K562 (cell line): Measurements from ENCODE around the gene ST7. TPM values are rescaled to one million over a fixed set of nuclear protein-coding genes. Genes with fewer than 3 reads are reported as not detected.
A peak's percentile ranks its signal among the peaks of the same experiment; 100 is the strongest.

ENCODE experiments used
- ARID1B ChIP-seq: fragments of 450-650 bp; IDR thresholded peaks from 2 replicates; pipeline ENCODE4 v1.6.1; 2016; ENCODE audit warnings: antibody characterized with exemption, mild to moderate bottlenecking, inconsistent platforms
- CBX3 ChIP-seq, 2 experiments: IDR thresholded peaks; 1 replicate in 1 of 2; 2 replicates in 1 of 2; pipeline ENCODE4 v1.6.1; 2012; ENCODE audit warnings: inconsistent platforms in 2 of 2, low read length in 2 of 2, borderline replicate concordance in 1 of 2, control low read depth in 1 of 2
- CCNT2 ChIP-seq: IDR thresholded peaks from 2 replicates; pipeline ENCODE4 v1.6.1; 2011; ENCODE audit warnings: borderline replicate concordance, low read depth, mild to moderate bottlenecking, moderate library complexity, mixed read lengths, low read length; ENCODE audit not compliant: insufficient read length; ENCODE audit errors: extremely low read depth
- E2F3 ChIP-seq: fragments of 250-450 bp; sonication (Bioruptor Pico); IDR thresholded peaks from 2 replicates; pipeline ENCODE4 v1.4.0; 2020; ENCODE audit warnings: mild to moderate bottlenecking
- FOXM1 ChIP-seq, 2 experiments: fragments of 450-650 bp in 1 of 2; sonication (generic) in 1 of 2; formaldehyde crosslinking in 1 of 2; IDR thresholded peaks; 2 replicates each; pipeline versions ENCODE4 v1.6.1 to v1.9.0; 2017 to 2022; ENCODE audit warnings: low read depth in 2 of 2, mild to moderate bottlenecking in 2 of 2, missing genetic modification reagents in 1 of 2, moderate library complexity in 1 of 2
- GATA2 ChIP-seq: sonication (generic); formaldehyde crosslinking; IDR thresholded peaks from 2 replicates; pipeline ENCODE4 v1.4.0; 2020; ENCODE audit warnings: mild to moderate bottlenecking, missing genetic modification reagents
- MEF2A ChIP-seq: IDR thresholded peaks from 2 replicates; pipeline ENCODE4 v1.6.1; 2011; ENCODE audit warnings: low read depth, mild to moderate bottlenecking, low read length, moderate library complexity; ENCODE audit not compliant: control insufficient read depth
- MYNN ChIP-seq, 2 experiments: sonication (generic); formaldehyde crosslinking in 1 of 2; IDR thresholded peaks; 2 replicates each; pipeline versions ENCODE4 v1.5.0 to v1.6.1; 2016 to 2020; ENCODE audit warnings: antibody characterized with exemption in 1 of 2, missing genetic modification reagents in 1 of 2
- NELFE ChIP-seq: IDR thresholded peaks from 2 replicates; pipeline ENCODE4 v1.6.1; 2011; ENCODE audit warnings: mild to moderate bottlenecking; ENCODE audit not compliant: insufficient read depth, insufficient read length
- NFIC ChIP-seq: fragments of 450-650 bp; IDR thresholded peaks from 2 replicates; pipeline ENCODE4 v1.6.1; 2017; ENCODE audit warnings: mild to moderate bottlenecking, inconsistent platforms
- PHB ChIP-seq: fragments of 250-450 bp; sonication (Bioruptor Pico); IDR thresholded peaks from 2 replicates; pipeline ENCODE4 v1.5.0; 2021
- SMAD3 ChIP-seq: fragments of 450-650 bp; formaldehyde crosslinking; conservative IDR thresholded peaks from 2 replicates; pipeline ENCODE4 v1.4.0; 2020; ENCODE audit warnings: mild to moderate bottlenecking
- SMARCA4 ChIP-seq: fragments of 450-650 bp; IDR thresholded peaks from 2 replicates; pipeline ENCODE4 v1.6.1; 2016
- TAL1 ChIP-seq: fragments of 450-650 bp; IDR thresholded peaks from 2 replicates; pipeline ENCODE4 v1.6.1; 2016; ENCODE audit warnings: mild to moderate bottlenecking
- TBP ChIP-seq: optimal IDR thresholded peaks from 2 replicates; pipeline ENCODE3; 2011; ENCODE audit warnings: low read depth, low read length, improper control_type of control experiment
- ZNF766 ChIP-seq: fragments of 200-800 bp; sonication (Bioruptor generic); conservative IDR thresholded peaks from 2 replicates; pipeline ENCODE4 v1.6.1; 2016; ENCODE audit warnings: missing genetic modification characterization, missing compliant biosample characterization
- polyA plus RNA-seq, 8 experiments: library from polyadenylated mRNA; depleted of rRNA in 4 of 8; stranded (reverse) in 5 of 8; unstranded in 3 of 8; fragments of >200 nt; fragmentation: Nextera tagmentation in 2 of 8; fragmentation: Illumina TruSeq in 1 of 8; extraction: Ambion mirVana in 2 of 8; extraction: Trizol in 1 of 8; gene quantifications; 2 replicates each; pipeline versions ENCODE4 v1.2.1 to v1.2.3, GENCODE V29; 2011 to 2014; ENCODE audit warnings: inconsistent platforms in 1 of 8, missing spikeins in 1 of 8
- total RNA-seq, 7 experiments: library from RNA; depleted of rRNA in 6 of 7; stranded (reverse); fragments of >200 nt in 6 of 7; fragmentation: Illumina TruSeq in 2 of 7; extraction: Trizol in 2 of 7; gene quantifications; 2 replicates each; pipeline versions ENCODE4 v1.2.1 to v1.2.3, GENCODE V29; 2011 to 2021; ENCODE audit warnings: low replicate concordance in 1 of 7
- TF ChIP-seq, protein P1 (sequence below): fragments of 150-350 bp; conservative IDR thresholded peaks from 2 replicates; pipeline ENCODE4 v1.6.1; 2014; ENCODE audit warnings: low read length
- TF ChIP-seq, protein P2 (sequence below): fragments of 450-650 bp; IDR thresholded peaks from 2 replicates; pipeline ENCODE4 v1.6.1; 2016
- TF ChIP-seq, protein P3 (sequence below): sonication (generic); formaldehyde crosslinking; IDR thresholded peaks from 2 replicates; pipeline ENCODE4 v1.5.0; 2020; ENCODE audit warnings: missing genetic modification reagents
- TF ChIP-seq, protein P4 (sequence below): fragments of 200-800 bp; sonication (Bioruptor generic); IDR thresholded peaks from 2 replicates; pipeline ENCODE4 v1.6.1; 2017; ENCODE audit warnings: missing genetic modification characterization, missing compliant biosample characterization
- TF ChIP-seq, protein P5 (sequence below): sonication (generic); formaldehyde crosslinking; IDR thresholded peaks from 2 replicates; pipeline ENCODE4 v1.9.0; 2022; ENCODE audit warnings: mild to moderate bottlenecking, missing genetic modification reagents

The ST7 gene
- total and polyA plus RNA-seq, 9 of the 15 experiments (the other 6 are each of a cell fraction or from before 2014, with no cell fraction given): 23.9 to 56.3 (median 36.9) TPM

DNA sequence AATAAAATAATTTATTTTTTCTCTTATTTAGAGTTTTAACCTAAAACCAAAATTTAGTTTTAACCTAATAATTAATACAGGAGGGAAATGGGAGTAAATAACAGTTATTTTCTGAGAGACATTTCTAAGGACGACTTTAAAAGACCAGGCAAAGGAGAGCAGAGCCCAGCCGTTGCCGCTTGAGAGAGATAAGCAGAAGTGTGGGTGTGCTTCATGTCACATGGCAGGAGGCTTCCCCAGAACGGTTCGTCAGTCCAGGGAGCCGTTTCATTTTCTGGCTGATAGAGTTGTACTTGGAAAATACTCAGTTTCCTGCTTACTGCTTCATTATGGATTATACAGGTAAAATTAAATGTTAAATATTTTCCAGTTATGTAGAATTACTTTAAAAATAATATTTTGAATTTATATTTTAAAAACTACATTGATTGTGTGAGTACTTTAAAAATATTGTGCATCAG is 61.4 kb downstream of the ST7 start (continued):
- TF ChIP-seq, protein P1, sequence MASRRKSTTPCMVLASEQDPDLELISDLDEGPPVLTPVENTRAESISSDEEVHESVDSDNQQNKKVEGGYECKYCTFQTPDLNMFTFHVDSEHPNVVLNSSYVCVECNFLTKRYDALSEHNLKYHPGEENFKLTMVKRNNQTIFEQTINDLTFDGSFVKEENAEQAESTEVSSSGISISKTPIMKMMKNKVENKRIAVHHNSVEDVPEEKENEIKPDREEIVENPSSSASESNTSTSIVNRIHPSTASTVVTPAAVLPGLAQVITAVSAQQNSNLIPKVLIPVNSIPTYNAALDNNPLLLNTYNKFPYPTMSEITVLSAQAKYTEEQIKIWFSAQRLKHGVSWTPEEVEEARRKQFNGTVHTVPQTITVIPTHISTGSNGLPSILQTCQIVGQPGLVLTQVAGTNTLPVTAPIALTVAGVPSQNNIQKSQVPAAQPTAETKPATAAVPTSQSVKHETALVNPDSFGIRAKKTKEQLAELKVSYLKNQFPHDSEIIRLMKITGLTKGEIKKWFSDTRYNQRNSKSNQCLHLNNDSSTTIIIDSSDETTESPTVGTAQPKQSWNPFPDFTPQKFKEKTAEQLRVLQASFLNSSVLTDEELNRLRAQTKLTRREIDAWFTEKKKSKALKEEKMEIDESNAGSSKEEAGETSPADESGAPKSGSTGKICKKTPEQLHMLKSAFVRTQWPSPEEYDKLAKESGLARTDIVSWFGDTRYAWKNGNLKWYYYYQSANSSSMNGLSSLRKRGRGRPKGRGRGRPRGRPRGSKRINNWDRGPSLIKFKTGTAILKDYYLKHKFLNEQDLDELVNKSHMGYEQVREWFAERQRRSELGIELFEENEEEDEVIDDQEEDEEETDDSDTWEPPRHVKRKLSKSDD: no peak
- TF ChIP-seq FOXM1 (IDR thresholded peaks at IDR 0.05; ENCODE audit: low read depth) (peak; percentile 93), FOXM1 (CRISPR knock-in tag; IDR thresholded peaks at IDR 0.05; ENCODE audit: low read depth) (no peak), SMARCA4 (peak; percentile 90), ARID1B (peak; percentile 86), MYNN (IDR thresholded peaks at IDR 0.05) (peak; percentile 85; the same call in 1 of the 2 replicates), MYNN (CRISPR knock-in tag; IDR thresholded peaks at IDR 0.05) (no peak), TAL1 (peak; percentile 76), CCNT2 (peak; percentile 68), SMAD3 (CRISPR knock-in tag) (0 out of 2 replicates have a peak, but pooled peaks have one; percentile 27), ZNF766 (CRISPR knock-in tag) (peak; percentile 68; the same call in 1 of the 2 replicates), NELFE (no peak), TBP (peak; percentile 84), CBX3 (IDR thresholded peaks at IDR 0.05; ENCODE audit: borderline replicate concordance in 1 of 2, low read length in 2 of 2) (peak in 1 of 2 experiments; percentile 89; a peak in 1 of 3 replicates), E2F3 (CRISPR knock-in tag) (no peak), GATA2 (CRISPR knock-in tag) (0 out of 2 replicates have a peak, but pooled peaks have one; percentile 67), MEF2A (0 out of 2 replicates have a peak, but pooled peaks have one; percentile 53), NFIC (peak; percentile 33; the same call in 1 of the 2 replicates), PHB (CRISPR knock-in tag) (no peak)
- TF ChIP-seq, protein P2, sequence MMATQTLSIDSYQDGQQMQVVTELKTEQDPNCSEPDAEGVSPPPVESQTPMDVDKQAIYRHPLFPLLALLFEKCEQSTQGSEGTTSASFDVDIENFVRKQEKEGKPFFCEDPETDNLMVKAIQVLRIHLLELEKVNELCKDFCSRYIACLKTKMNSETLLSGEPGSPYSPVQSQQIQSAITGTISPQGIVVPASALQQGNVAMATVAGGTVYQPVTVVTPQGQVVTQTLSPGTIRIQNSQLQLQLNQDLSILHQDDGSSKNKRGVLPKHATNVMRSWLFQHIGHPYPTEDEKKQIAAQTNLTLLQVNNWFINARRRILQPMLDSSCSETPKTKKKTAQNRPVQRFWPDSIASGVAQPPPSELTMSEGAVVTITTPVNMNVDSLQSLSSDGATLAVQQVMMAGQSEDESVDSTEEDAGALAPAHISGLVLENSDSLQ: peak; percentile 56
- TF ChIP-seq, protein P3, sequence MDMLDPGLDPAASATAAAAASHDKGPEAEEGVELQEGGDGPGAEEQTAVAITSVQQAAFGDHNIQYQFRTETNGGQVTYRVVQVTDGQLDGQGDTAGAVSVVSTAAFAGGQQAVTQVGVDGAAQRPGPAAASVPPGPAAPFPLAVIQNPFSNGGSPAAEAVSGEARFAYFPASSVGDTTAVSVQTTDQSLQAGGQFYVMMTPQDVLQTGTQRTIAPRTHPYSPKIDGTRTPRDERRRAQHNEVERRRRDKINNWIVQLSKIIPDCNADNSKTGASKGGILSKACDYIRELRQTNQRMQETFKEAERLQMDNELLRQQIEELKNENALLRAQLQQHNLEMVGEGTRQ (CRISPR knock-in tag): peak; percentile 92
- TF ChIP-seq, protein P4, sequence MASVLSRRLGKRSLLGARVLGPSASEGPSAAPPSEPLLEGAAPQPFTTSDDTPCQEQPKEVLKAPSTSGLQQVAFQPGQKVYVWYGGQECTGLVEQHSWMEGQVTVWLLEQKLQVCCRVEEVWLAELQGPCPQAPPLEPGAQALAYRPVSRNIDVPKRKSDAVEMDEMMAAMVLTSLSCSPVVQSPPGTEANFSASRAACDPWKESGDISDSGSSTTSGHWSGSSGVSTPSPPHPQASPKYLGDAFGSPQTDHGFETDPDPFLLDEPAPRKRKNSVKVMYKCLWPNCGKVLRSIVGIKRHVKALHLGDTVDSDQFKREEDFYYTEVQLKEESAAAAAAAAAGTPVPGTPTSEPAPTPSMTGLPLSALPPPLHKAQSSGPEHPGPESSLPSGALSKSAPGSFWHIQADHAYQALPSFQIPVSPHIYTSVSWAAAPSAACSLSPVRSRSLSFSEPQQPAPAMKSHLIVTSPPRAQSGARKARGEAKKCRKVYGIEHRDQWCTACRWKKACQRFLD (CRISPR knock-in tag): peak; percentile 85; the same call in 1 of the 2 replicates
- TF ChIP-seq, protein P5, sequence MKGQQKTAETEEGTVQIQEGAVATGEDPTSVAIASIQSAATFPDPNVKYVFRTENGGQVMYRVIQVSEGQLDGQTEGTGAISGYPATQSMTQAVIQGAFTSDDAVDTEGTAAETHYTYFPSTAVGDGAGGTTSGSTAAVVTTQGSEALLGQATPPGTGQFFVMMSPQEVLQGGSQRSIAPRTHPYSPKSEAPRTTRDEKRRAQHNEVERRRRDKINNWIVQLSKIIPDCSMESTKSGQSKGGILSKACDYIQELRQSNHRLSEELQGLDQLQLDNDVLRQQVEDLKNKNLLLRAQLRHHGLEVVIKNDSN (CRISPR knock-in tag): peak; percentile 88
